Gastroesophageal sphincter (tissue), 3 donors: ENCODE results near the gene ARGFX.

Source experiments
- POLR2A ChIP-seq, 2 donors: fragments of 450-650 bp; IDR thresholded peaks; one replicate each; pipeline ENCODE4 v1.6.1; 2017; ENCODE audit warnings: antibody characterized with exemption in 2 of 2, mild to moderate bottlenecking in 2 of 2, moderate library complexity in 1 of 2
- TF ChIP-seq, protein P1 (sequence below), 4 experiments: fragments of 200-600 bp in 2 of 4; fragments of 450-650 bp in 2 of 4; sonication (generic) in 1 of 4; IDR thresholded peaks; one replicate each; pipeline ENCODE4 v1.5.1; 2017 to 2019; ENCODE audit warnings: antibody characterized with exemption in 4 of 4, mild to moderate bottlenecking in 2 of 4, moderate library complexity in 2 of 4

DNA sequence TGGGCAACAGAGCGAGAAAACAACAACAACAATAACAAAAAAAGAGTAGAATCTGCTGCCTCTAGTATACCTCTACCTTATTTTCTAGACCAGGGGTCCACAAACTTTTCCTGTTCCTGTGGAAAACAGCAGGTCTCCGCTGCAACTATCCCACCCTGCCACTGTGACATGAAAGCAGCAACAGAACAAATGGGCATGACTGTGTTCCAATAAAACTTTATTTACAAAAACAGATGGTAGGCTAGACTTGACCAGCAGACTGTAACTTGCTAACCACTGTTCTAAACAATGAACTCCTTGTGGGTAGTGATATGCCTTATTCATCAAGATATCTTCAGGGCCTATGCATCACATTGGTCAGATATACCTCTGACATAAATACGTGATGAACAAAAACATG, 47.2 kb upstream of the ARGFX start:
- TF ChIP-seq, protein P1, sequence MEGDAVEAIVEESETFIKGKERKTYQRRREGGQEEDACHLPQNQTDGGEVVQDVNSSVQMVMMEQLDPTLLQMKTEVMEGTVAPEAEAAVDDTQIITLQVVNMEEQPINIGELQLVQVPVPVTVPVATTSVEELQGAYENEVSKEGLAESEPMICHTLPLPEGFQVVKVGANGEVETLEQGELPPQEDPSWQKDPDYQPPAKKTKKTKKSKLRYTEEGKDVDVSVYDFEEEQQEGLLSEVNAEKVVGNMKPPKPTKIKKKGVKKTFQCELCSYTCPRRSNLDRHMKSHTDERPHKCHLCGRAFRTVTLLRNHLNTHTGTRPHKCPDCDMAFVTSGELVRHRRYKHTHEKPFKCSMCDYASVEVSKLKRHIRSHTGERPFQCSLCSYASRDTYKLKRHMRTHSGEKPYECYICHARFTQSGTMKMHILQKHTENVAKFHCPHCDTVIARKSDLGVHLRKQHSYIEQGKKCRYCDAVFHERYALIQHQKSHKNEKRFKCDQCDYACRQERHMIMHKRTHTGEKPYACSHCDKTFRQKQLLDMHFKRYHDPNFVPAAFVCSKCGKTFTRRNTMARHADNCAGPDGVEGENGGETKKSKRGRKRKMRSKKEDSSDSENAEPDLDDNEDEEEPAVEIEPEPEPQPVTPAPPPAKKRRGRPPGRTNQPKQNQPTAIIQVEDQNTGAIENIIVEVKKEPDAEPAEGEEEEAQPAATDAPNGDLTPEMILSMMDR (IDR thresholded peaks at IDR 0.05), result no peak
- no peak for TF ChIP-seq POLR2A (IDR thresholded peaks at IDR 0.05)
